Heart left ventricle (tissue), 13 donors: ENCODE data around the gene SLC25A47.
A peak's percentile ranks its signal among the peaks of the same experiment; 100 is the strongest.

Experiments used
- CTCF ChIP-seq, 12 donors: fragments of 200-600 bp; sonication (generic) in 4 of 12; IDR thresholded peaks; one replicate each; pipeline versions ENCODE4 v1.5.0 to v1.8.0; 2018 to 2022; ENCODE audit warnings: antibody characterized with exemption in 12 of 12, mild to moderate bottlenecking in 5 of 12
- POLR2A ChIP-seq, 2 donors: fragments of 450-650 bp; IDR thresholded peaks; one replicate each; pipeline ENCODE4 v1.6.1; 2017; ENCODE audit warnings: antibody characterized with exemption in 2 of 2, mild to moderate bottlenecking in 2 of 2, moderate library complexity in 2 of 2
- donor health status: ischemic (EF 13 %, LVEDD 7.1; RV severe dilation, severe dysfunction).
- donor health status: DM: no; HTN: yes; CAD: no.
- donor health status: DM: no; HTN: no; CAD: no.
- donor health status: ischemic (EF 25% LVEDD 6.9; RV normal size, moderate dysfunction).
- donor health status: ischemic (EF 25% LVEDD 5.7; RV mildly dilated, moderate dysfunction).
- donor health status: ischemic (EF 35%, LVEDD 5.7; RV mildly dilated, moderate dysfunction).
- donor health status: nonischemic (EF 11% LVEDD 7.7; RV severe dilation, severe dysfunction).
- donor health status: DM: yes; HTN: yes; CAD: no.
- donor health status: PGD.
- donor health status: ischemic (EF 29% LVEDD 5.4; RV normal size, mild dysfunction).
- donor health status: nonischemic (EF 23%, LVEDD 6.1; RV moderate dilation, normal function).

DNA sequence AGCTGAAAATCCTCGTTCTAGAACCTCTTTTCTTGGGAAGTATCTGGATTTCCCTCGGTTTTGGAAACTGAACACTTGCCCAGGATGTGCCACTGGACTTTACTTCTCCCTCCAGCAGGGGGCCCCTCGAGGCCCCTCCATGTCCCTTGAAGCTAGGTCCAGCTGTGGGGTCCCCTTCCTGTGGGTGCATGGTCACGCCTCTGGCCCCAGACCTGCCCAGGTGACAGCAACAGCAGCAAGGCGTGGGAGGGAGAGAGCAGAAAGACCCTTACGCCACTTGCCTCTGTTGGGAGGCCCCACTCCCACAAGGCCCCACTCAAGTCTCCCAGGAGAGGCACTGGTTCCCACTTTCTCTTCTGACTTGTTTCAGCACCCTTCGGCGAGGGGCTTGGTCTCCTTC is 20.0 kb upstream of the SLC25A47 start:
- TF ChIP-seq CTCF (IDR thresholded peaks at IDR 0.05) (peak; percentile 21 to 63 (median 52)), POLR2A (IDR thresholded peaks at IDR 0.05) (no peak)
